Esophagus muscularis mucosa (tissue), 4 donors: ENCODE results near the gene RNF11. TPM values are rescaled to one million over a fixed set of nuclear protein-coding genes. Genes with fewer than 3 reads are reported as not detected.
"Not testable (repeated sequence)": the region's sequence is repeated elsewhere in the genome, so short reads cannot be mapped to it uniquely, and the experiment has no call there.

Experiments
- DNase-seq: peaks from one replicate; pipeline ENCODE4 v3.0.0-alpha.2; 2017; ENCODE audit errors: extremely low spot score
- H3K27ac ChIP-seq, 4 donors: fragments of 200-600 bp; sonication (generic); replicated peaks in 1 of 4; 1 replicate in 3 of 4; 2 replicates in 1 of 4; pipeline ENCODE4 v1.5.1; 2016 to 2019; ENCODE audit warnings: mild to moderate bottlenecking in 1 of 4
- H3K27me3 ChIP-seq, 4 donors: fragments of 200-600 bp; sonication (generic); one replicate each; pipeline versions ENCODE4 v1.5.1 to v1.6.0; 2016 to 2019
- H3K36me3 ChIP-seq, 4 donors: fragments of 200-600 bp; sonication (generic); one replicate each; pipeline ENCODE4 v1.5.1; 2016 to 2019
- H3K4me1 ChIP-seq, 4 donors: fragments of 200-600 bp; sonication (generic); one replicate each; pipeline ENCODE4 v1.5.1; 2016 to 2019
- H3K4me3 ChIP-seq, 4 donors: fragments of 200-600 bp; sonication (generic); 1 replicate in 2 of 4; 2 replicates in 2 of 4; pipeline ENCODE4 v1.5.1; 2016 to 2019; ENCODE audit warnings: mild to moderate bottlenecking in 4 of 4, moderate library complexity in 1 of 4
- H3K9me3 ChIP-seq, 4 donors: fragments of 200-600 bp; sonication (generic); 1 replicate in 3 of 4; 2 replicates in 1 of 4; pipeline ENCODE4 v1.5.1; 2016 to 2019
- EP300 ChIP-seq: sonication (generic); formaldehyde crosslinking; IDR thresholded peaks from one replicate; pipeline ENCODE4 v1.6.1; 2017; ENCODE audit warnings: antibody characterized with exemption
- POLR2A ChIP-seq: fragments of 450-650 bp; IDR thresholded peaks from one replicate; pipeline ENCODE4 v1.6.1; 2017; ENCODE audit warnings: antibody characterized with exemption, moderate library complexity, mild to moderate bottlenecking, low read depth
- POLR2AphosphoS5 ChIP-seq, 2 donors: sonication (generic); formaldehyde crosslinking; IDR thresholded peaks; one replicate each; pipeline ENCODE4 v1.6.1; 2017; ENCODE audit warnings: antibody characterized with exemption in 2 of 2
- WGBS: methylation state at CpG from one replicate; pipeline ENCODE4 v1.1.5; 2018; 5-methylcytosine and 5-hydroxymethylcytosine counted together
- intact Hi-C: fragments of 100-400 bp; cut with DNase I; formaldehyde crosslinking; loops from one replicate; pipeline ENCODE4 v1.15.1; 2023
- total RNA-seq, 4 donors: library from RNA; depleted of rRNA; stranded (reverse); fragments of >200 nt; gene quantifications; one replicate each; pipeline versions ENCODE4 v1.1.0 to v1.2.1, GENCODE V29; 2016
- TF ChIP-seq, protein P1 (sequence below), 3 experiments: fragments of 200-600 bp in 2 of 3; fragments of 450-650 bp in 1 of 3; sonication (generic) in 2 of 3; IDR thresholded peaks; one replicate each; pipeline ENCODE4 v1.5.1; 2017 to 2019; ENCODE audit warnings: antibody characterized with exemption in 3 of 3, mild to moderate bottlenecking in 2 of 3, moderate library complexity in 1 of 3

The RNF11 gene
- total RNA-seq, 4 donors from 2014 or later = 101 to 141 (median 115) TPM

DNA sequence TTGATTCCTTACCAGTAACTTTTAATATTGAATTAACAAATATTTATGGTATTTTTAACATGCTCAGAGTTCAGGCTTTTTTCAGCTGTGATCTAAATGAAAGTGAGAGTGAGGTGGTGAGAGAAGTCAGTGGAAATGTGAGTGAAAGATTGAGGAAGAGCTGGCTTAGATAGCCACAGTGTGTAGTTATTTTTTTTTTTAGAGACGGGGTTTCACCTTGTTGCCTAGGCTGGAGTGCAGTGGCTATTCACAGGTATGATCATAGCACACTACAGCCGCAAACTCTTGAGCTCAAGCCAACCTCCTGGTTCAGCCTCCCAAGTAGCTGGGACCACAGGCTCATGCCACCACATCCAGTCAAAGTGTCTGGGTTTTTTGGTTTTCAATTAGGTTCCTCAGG lies 10.9 kb downstream of the RNF11 start:
- TF ChIP-seq EP300 (no peak), POLR2A (no peak), POLR2AphosphoS5 (IDR thresholded peaks at IDR 0.05) (no peak)
- TF ChIP-seq, protein P1, sequence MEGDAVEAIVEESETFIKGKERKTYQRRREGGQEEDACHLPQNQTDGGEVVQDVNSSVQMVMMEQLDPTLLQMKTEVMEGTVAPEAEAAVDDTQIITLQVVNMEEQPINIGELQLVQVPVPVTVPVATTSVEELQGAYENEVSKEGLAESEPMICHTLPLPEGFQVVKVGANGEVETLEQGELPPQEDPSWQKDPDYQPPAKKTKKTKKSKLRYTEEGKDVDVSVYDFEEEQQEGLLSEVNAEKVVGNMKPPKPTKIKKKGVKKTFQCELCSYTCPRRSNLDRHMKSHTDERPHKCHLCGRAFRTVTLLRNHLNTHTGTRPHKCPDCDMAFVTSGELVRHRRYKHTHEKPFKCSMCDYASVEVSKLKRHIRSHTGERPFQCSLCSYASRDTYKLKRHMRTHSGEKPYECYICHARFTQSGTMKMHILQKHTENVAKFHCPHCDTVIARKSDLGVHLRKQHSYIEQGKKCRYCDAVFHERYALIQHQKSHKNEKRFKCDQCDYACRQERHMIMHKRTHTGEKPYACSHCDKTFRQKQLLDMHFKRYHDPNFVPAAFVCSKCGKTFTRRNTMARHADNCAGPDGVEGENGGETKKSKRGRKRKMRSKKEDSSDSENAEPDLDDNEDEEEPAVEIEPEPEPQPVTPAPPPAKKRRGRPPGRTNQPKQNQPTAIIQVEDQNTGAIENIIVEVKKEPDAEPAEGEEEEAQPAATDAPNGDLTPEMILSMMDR (IDR thresholded peaks at IDR 0.05) = no peak
- 90% methylated on average over 2 of the region's 2 CpGs for WGBS
- H3K27ac ChIP-seq = no peak overlapping the region
- H3K9me3 ChIP-seq = no peaks in the 10 kb centered on the region
- H3K4me1 ChIP-seq = peaks cover 22 to 64% (median 39%) of the 10 kb centered on the region in 4 donors
- DNase-seq = no peak
- no peaks in the 10 kb centered on the region for H3K27me3 ChIP-seq
- intact Hi-C loops = no loop called here
- no peak overlapping the region for H3K4me3 ChIP-seq
- H3K36me3 ChIP-seq = no peaks in the 10 kb centered on the region

DNA sequence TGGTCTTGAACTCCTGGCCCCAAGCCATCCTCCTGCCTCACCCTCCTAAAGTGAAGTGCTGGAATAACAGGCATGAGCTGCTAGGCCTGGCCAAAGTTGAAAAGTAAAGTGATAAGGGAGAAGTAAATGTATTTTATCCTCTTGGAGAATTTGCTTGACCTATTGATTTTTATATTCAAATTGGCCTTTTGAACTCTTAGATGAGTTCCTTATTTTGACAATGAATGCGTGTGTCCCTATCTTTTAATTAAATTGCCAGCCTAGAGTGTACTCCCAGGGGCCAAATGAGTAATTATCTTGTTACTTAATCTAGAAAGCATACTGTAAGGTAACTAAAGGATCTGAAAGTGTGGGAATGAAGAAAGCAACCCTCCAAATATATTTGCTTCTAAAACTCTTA lies 11.4 kb downstream of the RNF11 start:
- H3K4me1 ChIP-seq = peaks cover 18 to 64% (median 37%) of the 10 kb centered on the region in 4 donors
- no peaks in the 10 kb centered on the region for H3K36me3 ChIP-seq
- H3K9me3 ChIP-seq = no peaks in the 10 kb centered on the region
- intact Hi-C loops = no loop called here
- H3K27ac ChIP-seq = no peak overlapping the region
- no peak for DNase-seq
- no peak for TF ChIP-seq EP300
- TF ChIP-seq POLR2AphosphoS5 (IDR thresholded peaks at IDR 0.05) = no peak
- TF ChIP-seq, protein P1 (IDR thresholded peaks at IDR 0.05) = no peak
- no peak for TF ChIP-seq POLR2A
- 76% methylated on average over 1 of the region's 1 CpG for WGBS
- no peak overlapping the region for H3K4me3 ChIP-seq
- no peaks in the 10 kb centered on the region for H3K27me3 ChIP-seq

DNA sequence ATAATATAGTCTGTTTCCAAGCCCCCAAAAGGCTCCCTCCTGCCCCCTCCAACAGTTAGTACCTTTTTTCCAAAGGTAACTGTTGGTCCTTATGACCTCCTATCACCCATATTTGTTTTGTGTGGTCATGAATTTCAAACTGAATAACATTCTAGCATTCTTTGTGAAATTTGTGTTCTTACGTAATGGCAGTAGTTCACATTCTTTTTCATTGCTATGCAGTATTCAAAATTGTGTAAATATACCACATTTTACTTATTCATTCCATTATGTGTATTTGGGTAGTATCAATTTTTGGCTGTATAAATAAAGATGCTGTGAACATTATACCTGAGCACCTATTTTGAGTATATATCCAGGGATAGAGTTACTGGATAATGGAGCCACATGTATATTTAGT lies 13.4 kb downstream of the RNF11 start:
- Histone ChIP-seq H3K4me3 (no peak overlapping the region), H3K27ac (no peak overlapping the region), H3K4me1 (peaks cover 17 to 46% (median 30%) of the 10 kb centered on the region in 4 donors), H3K36me3 (no peaks in the 10 kb centered on the region), H3K9me3 (no peaks in the 10 kb centered on the region), H3K27me3 (no peaks in the 10 kb centered on the region)
- no peak for TF ChIP-seq POLR2A
- no peak for TF ChIP-seq EP300
- intact Hi-C loops = no loop called here
- WGBS = 96% methylated on average over 1 of the region's 1 CpG
- no peak for DNase-seq

DNA sequence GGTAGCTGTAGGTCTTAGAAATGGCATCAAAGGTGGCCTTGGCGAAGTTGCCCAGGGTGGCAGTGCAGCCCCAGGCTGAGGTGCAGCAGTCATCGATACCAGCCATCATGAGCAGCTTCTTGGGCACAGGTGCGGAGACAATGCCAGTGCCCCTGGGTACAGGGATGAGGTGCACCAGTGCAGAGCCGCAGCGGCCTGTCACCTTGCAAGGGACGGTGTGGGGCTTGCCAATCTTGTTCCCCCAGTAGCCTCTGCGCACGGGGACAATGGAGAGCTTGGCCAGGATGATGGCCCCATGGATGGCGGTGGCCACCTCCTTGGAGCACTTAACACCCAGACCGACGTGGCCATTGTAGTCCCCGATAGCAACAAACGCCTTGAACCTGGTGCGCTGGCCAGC lies 14.7 kb downstream of the RNF11 start:
- 93% methylated on average over 3 of the region's 14 CpGs for WGBS
- H3K27ac ChIP-seq, H3K27me3 ChIP-seq, H3K36me3 ChIP-seq, H3K9me3 ChIP-seq, DNase-seq, H3K4me3 ChIP-seq, intact Hi-C loops: not testable (repeated sequence)
- peaks cover 17 to 48% (median 37%) of the 10 kb centered on the region in 4 donors for H3K4me1 ChIP-seq

DNA sequence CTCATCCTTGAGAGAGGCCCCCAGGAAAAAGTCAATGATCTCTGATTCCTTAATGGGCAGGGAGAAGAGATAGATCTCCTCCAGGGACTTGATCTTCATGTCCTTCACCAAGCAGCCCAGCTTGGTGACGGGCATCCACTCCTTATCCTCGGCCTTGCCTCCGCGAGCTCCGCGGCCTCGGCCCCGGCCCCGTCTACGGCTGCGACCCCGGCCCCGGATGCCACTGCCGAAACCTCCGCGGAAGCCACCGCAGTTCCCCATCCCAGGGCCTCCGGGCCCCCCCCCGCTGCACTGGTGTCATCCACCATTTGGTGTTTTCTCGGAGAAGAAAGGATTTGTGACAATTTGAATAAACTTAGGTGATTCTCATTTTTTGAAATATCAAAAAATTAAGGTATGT lies 15.1 kb downstream of the RNF11 start:
- H3K9me3 ChIP-seq, H3K27me3 ChIP-seq, H3K27ac ChIP-seq, DNase-seq, H3K36me3 ChIP-seq, intact Hi-C loops, H3K4me3 ChIP-seq: not testable (repeated sequence)
- 96% methylated on average over 20 of the region's 20 CpGs for WGBS
- peaks cover 17 to 45% (median 35%) of the 10 kb centered on the region in 4 donors for H3K4me1 ChIP-seq

DNA sequence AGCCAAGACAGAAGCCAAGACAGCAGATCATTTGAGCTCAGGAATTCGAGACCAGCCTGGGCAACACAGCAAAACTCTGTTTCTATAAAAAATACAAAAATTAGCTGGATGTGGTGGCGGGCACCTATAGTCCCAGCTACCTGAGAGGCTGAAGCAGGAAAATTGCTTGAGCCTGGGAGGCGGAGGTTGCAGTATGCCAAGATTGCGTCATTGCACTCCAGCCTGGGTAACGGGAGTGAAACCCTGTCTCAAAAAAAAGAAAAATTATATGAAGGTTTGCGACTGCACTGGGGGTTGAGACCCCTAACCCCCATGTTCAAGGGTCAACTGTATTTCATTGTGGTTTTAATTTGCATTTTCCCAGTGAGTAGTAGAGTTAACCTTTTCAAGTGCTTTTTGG lies 16.3 kb downstream of the RNF11 start:
- intact Hi-C loops = no loop called here
- peaks cover 11 to 34% (median 24%) of the 10 kb centered on the region in 4 donors for H3K4me1 ChIP-seq
- no peak for DNase-seq
- H3K36me3 ChIP-seq = no peaks in the 10 kb centered on the region
- no peaks in the 10 kb centered on the region for H3K9me3 ChIP-seq
- H3K4me3 ChIP-seq = no peak overlapping the region
- whole genome bisulfite sequencing = 91% methylated on average over 6 of the region's 6 CpGs
- no peak overlapping the region for H3K27ac ChIP-seq
- H3K27me3 ChIP-seq = no peaks in the 10 kb centered on the region
- TF ChIP-seq, protein P1 (IDR thresholded peaks at IDR 0.05) = no peak
- TF ChIP-seq EP300 (no peak), POLR2AphosphoS5 (IDR thresholded peaks at IDR 0.05) (no peak), POLR2A (no peak)
